ENCODE data around the gene PRR16. TPM values are rescaled to one million over a fixed set of nuclear protein-coding genes. Genes with fewer than 3 reads are reported as not detected.
A peak's percentile ranks its signal among the peaks of the same experiment; 100 is the strongest.

PRR16 gene
- total RNA-seq, 1 donor: 22.1 TPM

DNA sequence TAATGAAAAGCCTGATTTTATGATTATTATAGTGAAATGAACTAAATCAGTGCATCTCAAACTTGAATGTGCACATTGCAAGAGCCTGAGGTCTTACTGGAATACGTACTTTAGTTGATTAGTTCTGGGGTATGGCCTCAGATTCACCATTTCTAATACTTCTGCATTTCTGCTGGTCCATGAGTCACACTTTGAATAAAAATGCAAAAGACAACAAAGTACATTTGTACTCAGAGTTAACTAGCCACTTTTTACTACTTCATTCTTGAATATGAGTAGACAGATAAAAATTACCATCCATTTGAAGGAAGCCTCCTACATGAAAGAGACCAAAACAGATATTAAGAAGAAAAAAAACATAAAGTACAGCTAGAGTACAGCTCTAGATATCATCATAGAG is 27.1 kb upstream of the PRR16 start:
- TF ChIP-seq, protein P1, sequence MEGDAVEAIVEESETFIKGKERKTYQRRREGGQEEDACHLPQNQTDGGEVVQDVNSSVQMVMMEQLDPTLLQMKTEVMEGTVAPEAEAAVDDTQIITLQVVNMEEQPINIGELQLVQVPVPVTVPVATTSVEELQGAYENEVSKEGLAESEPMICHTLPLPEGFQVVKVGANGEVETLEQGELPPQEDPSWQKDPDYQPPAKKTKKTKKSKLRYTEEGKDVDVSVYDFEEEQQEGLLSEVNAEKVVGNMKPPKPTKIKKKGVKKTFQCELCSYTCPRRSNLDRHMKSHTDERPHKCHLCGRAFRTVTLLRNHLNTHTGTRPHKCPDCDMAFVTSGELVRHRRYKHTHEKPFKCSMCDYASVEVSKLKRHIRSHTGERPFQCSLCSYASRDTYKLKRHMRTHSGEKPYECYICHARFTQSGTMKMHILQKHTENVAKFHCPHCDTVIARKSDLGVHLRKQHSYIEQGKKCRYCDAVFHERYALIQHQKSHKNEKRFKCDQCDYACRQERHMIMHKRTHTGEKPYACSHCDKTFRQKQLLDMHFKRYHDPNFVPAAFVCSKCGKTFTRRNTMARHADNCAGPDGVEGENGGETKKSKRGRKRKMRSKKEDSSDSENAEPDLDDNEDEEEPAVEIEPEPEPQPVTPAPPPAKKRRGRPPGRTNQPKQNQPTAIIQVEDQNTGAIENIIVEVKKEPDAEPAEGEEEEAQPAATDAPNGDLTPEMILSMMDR (IDR thresholded peaks at IDR 0.05; ENCODE audit: insufficient read depth, low read length): no peak
- no peak overlapping the region for H3K4me3 ChIP-seq (ENCODE audit: low read depth, low read length)
- DNase-seq (ENCODE audit: low read depth): no peak

GRCh38 chr5:120442694-120443093 is 21.4 kb upstream of the PRR16 start:
- TF ChIP-seq, protein P1 (IDR thresholded peaks at IDR 0.05; ENCODE audit: insufficient read depth, low read length): no peak
- DNase-seq (ENCODE audit: low read depth): no peak
- no peak overlapping the region for H3K4me3 ChIP-seq (ENCODE audit: low read depth, low read length)

GRCh38 chr5:120443607-120444006 is 20.5 kb upstream of the PRR16 start:
- H3K4me3 ChIP-seq (ENCODE audit: low read depth, low read length): no peak overlapping the region
- TF ChIP-seq, protein P1 (IDR thresholded peaks at IDR 0.05; ENCODE audit: insufficient read depth, low read length): no peak
- DNase-seq (ENCODE audit: low read depth): no peak

- peak; percentile 98 for DNase-seq (ENCODE audit: low read depth)
- TF ChIP-seq, protein P1 (IDR thresholded peaks at IDR 0.05; ENCODE audit: insufficient read depth, low read length): no peak
- H3K4me3 ChIP-seq (ENCODE audit: low read depth, low read length): no peak overlapping the region
Observed at GRCh38 chr5:120446068-120446492, 18.0 kb upstream of the PRR16 start.

DNA sequence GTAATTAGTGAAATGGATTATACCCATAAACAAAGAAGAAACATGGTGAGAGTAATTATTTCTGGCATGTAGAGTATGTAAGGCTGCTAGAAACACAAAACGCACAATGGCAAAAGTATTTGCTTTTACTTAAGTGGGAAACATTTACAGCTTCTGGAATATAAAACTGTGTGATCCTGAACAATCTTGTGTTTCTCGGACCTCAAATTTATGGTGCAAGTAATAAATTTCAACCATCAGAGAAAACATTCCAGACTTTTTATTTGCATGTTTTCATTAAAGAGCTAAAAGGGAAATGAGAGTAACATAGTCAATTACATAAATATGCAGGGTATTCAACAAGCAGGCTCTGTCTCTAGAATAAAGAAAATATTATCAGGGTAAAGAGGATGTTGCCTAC is 17.2 kb upstream of the PRR16 start:
- H3K4me3 ChIP-seq (ENCODE audit: low read depth, low read length): no peak overlapping the region
- TF ChIP-seq, protein P1 (IDR thresholded peaks at IDR 0.05; ENCODE audit: insufficient read depth, low read length): no peak
- DNase-seq (ENCODE audit: low read depth): no peak

DNA sequence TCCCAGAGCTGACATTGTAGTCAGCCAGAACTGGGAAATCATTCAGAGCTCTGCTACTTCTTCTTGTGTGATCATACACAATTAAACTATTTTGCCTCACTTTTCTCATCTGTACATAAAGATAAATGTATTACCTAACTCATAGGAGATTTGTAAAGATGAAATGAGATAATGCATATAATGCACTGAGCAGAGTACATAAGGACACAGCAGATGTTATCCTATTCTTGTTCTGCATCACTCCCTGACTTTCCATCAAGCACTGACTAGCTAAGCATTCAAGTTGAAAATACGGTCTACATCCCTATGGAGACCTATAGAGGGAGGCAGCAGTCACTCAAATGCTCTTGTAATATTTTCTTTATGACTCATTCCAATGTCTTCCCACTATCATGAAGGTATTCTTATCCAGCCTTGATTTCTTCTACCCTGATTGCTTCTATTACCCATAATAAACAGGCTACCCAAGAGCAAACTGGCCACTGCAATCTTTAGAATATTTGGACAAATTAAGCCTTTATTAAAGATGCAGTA is 16.3 kb upstream of the PRR16 start:
- TF ChIP-seq, protein P1 (IDR thresholded peaks at IDR 0.05; ENCODE audit: insufficient read depth, low read length): no peak
- DNase-seq (ENCODE audit: low read depth): no peak

GRCh38 chr5:120449501-120449900 is 14.6 kb upstream of the PRR16 start:
- TF ChIP-seq, protein P1 (IDR thresholded peaks at IDR 0.05; ENCODE audit: insufficient read depth, low read length): no peak
- DNase-seq (ENCODE audit: low read depth): no peak
- H3K4me3 ChIP-seq (ENCODE audit: low read depth, low read length): no peak overlapping the region

More for the DNA sequence above, 16.3 kb upstream of the PRR16 start:
- no peak overlapping the region for H3K4me3 ChIP-seq (ENCODE audit: low read depth, low read length)
